Measurements from ENCODE around the gene CDC42EP5. TPM values are rescaled to one million over a fixed set of nuclear protein-coding genes. Genes with fewer than 3 reads are reported as not detected.

The CDC42EP5 gene
- total RNA-seq, 2 experiments from 2014 or later = not detected

GRCh38 chr19:54418930-54419800 lies 53.9 kb downstream of the CDC42EP5 start:
- H3K9me3 Mint-ChIP-seq (ENCODE audit: insufficient read depth) = no peaks in the 10 kb centered on the region
- ATAC-seq (no peak), DNase-seq (no peak)
- H3K4me1 Mint-ChIP-seq (ENCODE audit: low read depth) = peaks cover 16% of the 10 kb centered on the region
- ChIA-PET POLR2A (interaction anchor here (0.6 to 1.2 kb wide), 3 partner anchors 30 to 45 kb away, joined by 3 to 4 read pairs (median 3); partner anchors contain the start of genes LENG8 and LENG9), CTCF (interaction anchor here (0.8 to 3.2 kb wide), 5 partner anchors 20 to 153 kb away, joined by 3 to 13 read pairs (median 3); no protein-coding TSS in a partner anchor)
- H3K36me3 Mint-ChIP-seq (ENCODE audit: low read depth) = peaks cover under 1% of the 10 kb centered on the region
- H3K27me3 Mint-ChIP-seq (ENCODE audit: low read depth) = peaks cover 21% of the 10 kb centered on the region
- H3K27ac Mint-ChIP-seq = no peak overlapping the region
- H3K4me3 Mint-ChIP-seq = no peak overlapping the region

GRCh38 chr19:54418030-54418929 lies 54.8 kb downstream of the CDC42EP5 start:
- DNase-seq (peak; percentile 75), ATAC-seq (peak; percentile 82)
- Mint-ChIP-seq H3K4me1 (ENCODE audit: low read depth) (peaks cover 16% of the 10 kb centered on the region), H3K9me3 (ENCODE audit: insufficient read depth) (no peaks in the 10 kb centered on the region), H3K36me3 (ENCODE audit: low read depth) (peaks cover 3% of the 10 kb centered on the region), H3K27me3 (ENCODE audit: low read depth) (peaks cover 26% of the 10 kb centered on the region), H3K4me3 (peak overlapping the region; percentile 57), H3K27ac (peak overlapping the region; percentile 84)
- CTCF ChIA-PET = interaction anchor here (1.2 to 3.2 kb wide), 4 partner anchors 27 to 152 kb away, joined by 3 to 13 read pairs (median 6); no protein-coding TSS in a partner anchor
- POLR2A ChIA-PET = interaction anchor here (0.6 to 1.2 kb wide), 2 partner anchors 31 to 35 kb away, joined by 3 to 4 read pairs; partner anchors contain the start of gene LENG8

GRCh38 chr19:54416695-54417491 lies 56.2 kb downstream of the CDC42EP5 start:
- peaks cover 3% of the 10 kb centered on the region for H3K36me3 Mint-ChIP-seq (ENCODE audit: low read depth)
- no peak overlapping the region for H3K4me3 Mint-ChIP-seq
- POLR2A ChIA-PET = no interaction called here
- CTCF ChIA-PET = interaction anchor here (1.3 to 2.4 kb wide), 5 partner anchors 25 to 100 kb away, joined by 4 to 8 read pairs (median 4); partner anchors contain the start of gene LENG8
- H3K4me1 Mint-ChIP-seq (ENCODE audit: low read depth) = peaks cover 16% of the 10 kb centered on the region
- H3K27me3 Mint-ChIP-seq (ENCODE audit: low read depth) = peaks cover 28% of the 10 kb centered on the region
- DNase-seq (no peak), ATAC-seq (no peak)
- H3K9me3 Mint-ChIP-seq (ENCODE audit: insufficient read depth) = no peaks in the 10 kb centered on the region
- peak overlapping the region; percentile 0 for H3K27ac Mint-ChIP-seq

- no peak for ATAC-seq
- Mint-ChIP-seq H3K36me3 (ENCODE audit: low read depth) (peaks cover 3% of the 10 kb centered on the region), H3K9me3 (ENCODE audit: insufficient read depth) (no peaks in the 10 kb centered on the region), H3K4me3 (no peak overlapping the region), H3K27ac (no peak overlapping the region), H3K27me3 (ENCODE audit: low read depth) (peaks cover 31% of the 10 kb centered on the region), H3K4me1 (ENCODE audit: low read depth) (peaks cover 16% of the 10 kb centered on the region)
- DNase-seq = no peak
- CTCF ChIA-PET = interaction anchor here (0.8 to 2.4 kb wide), 6 partner anchors 10 to 100 kb away, joined by 4 to 8 read pairs (median 4); partner anchors contain the start of gene LENG8
- POLR2A ChIA-PET = no interaction called here
Observed at GRCh38 chr19:54415901-54416673, 57.0 kb downstream of the CDC42EP5 start.

DNA sequence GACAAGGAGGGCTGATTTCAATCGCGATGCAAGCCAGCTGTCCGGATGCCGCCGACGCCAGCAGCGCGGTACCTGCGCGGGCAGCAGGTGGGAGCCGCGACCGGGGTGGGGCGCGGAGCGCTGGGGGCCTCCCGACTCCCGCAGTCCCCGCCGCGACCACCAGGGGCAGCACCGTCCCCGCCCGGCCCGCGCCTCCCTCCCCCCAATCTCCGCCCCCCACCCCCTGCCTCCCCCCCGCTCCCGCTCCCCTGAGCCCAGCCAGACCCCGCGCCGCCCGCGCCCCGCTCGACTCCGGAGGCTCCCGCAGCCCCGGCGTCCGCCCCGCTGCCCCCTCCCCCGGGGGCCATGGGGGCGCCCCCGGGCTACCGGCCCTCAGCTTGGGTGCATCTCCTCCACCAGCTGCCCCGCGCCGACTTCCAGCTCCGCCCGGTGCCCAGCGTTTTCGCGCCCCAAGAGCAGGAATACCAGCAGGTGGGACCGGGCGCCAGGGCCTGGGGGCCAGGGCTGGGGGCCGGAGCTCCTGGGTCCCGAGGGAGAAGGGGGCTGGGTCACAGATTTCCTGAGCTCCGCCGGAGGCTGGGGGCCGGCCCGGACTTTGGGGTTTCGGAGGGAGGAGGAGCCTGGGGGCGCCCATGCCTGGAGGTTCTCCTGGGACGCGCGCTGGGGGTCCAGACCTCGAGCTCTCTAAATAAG lies 57.7 kb downstream of the CDC42EP5 start, which contains the start of gene TTYH1:
Gene TTYH1 (plus strand): TSS at position 257 of the 693 bp plus-strand sequence. CDS start 89 bp downstream, at position 346.
- POLR2A ChIA-PET = no interaction called here
- ATAC-seq = peak; percentile 35
- CTCF ChIA-PET = interaction anchor here (0.8 to 2.4 kb wide), 6 partner anchors 10 to 99 kb away, joined by 4 to 8 read pairs (median 4); partner anchors contain the start of gene LENG8

More for the DNA sequence above, 57.7 kb downstream of the CDC42EP5 start, which contains the start of gene TTYH1:
- Mint-ChIP-seq H3K36me3 (ENCODE audit: low read depth) (peaks cover 3% of the 10 kb centered on the region), H3K4me3 (no peak within 1 kb of the TSS), H3K4me1 (ENCODE audit: low read depth) (peaks cover 16% of the 10 kb centered on the region), H3K9me3 (ENCODE audit: insufficient read depth) (no peaks in the 10 kb centered on the region), H3K27ac (peak within 1 kb of the TSS; percentile 60), H3K27me3 (ENCODE audit: low read depth) (peaks cover 36% of the 10 kb centered on the region)
- peak; percentile 56 for DNase-seq

Other genes with a start within 250 kb of the CDC42EP5 start
- gene LILRA6, start 230.5 kb downstream of the CDC42EP5 start, total RNA-seq = under 1 TPM in 1 of 2 experiments, not detected in 1; 0.18 TPM
- not detected for gene LILRB5, start 216.0 kb downstream of the CDC42EP5 start, total RNA-seq
- not detected for gene LILRB2, start 192.2 kb downstream of the CDC42EP5 start, total RNA-seq
- not detected for gene LILRA5, start 160.1 kb downstream of the CDC42EP5 start, total RNA-seq
- not detected for gene LILRA4, start 134.1 kb downstream of the CDC42EP5 start, total RNA-seq
- gene LAIR1, start 108.4 kb downstream of the CDC42EP5 start, total RNA-seq = 10 to 100 TPM; 92.8 to 97.6 TPM
- 1 to 10 TPM in 1 of 2 experiments, under 1 TPM in 1; 0.99 to 1.3 TPM for gene TTYH1, start 57.8 kb downstream of the CDC42EP5 start, total RNA-seq
- 100 to 1,000 TPM; 171 to 181 TPM for gene LENG8, start 24.1 kb downstream of the CDC42EP5 start, total RNA-seq
- gene LENG9, start 9.5 kb downstream of the CDC42EP5 start, total RNA-seq = 1 to 10 TPM; 5.3 to 5.6 TPM
- 1 to 10 TPM; 1.4 to 1.6 TPM for gene LAIR2, start 29.5 kb upstream of the CDC42EP5 start, total RNA-seq
- gene LILRA2, start 100.5 kb upstream of the CDC42EP5 start, total RNA-seq = not detected
- not detected for gene LILRA1, start 120.3 kb upstream of the CDC42EP5 start, total RNA-seq
- under 1 TPM; 0.91 to 0.92 TPM for gene LILRB1, start 157.2 kb upstream of the CDC42EP5 start, total RNA-seq
- gene LILRB4, start 189.7 kb upstream of the CDC42EP5 start, total RNA-seq = not detected

Data from activated CD8-positive, alpha-beta T cell treated with anti-CD3 and anti-CD28 coated beads, Interleukin-2, amount 10 ng/mL, durations not matched to agents 7 days and 5 days (primary cell).